Measurements from ENCODE around the gene CACNA1G.

CACNA1G gene

GRCh38 chr17:50560185-50560824, at the start of gene CACNA1G:
TSS of gene CACNA1G (plus strand) at chr17:50560715. CDS start at chr17:50561460, 745 bp downstream.
- DNase-seq: peak; percentile 78

- no peak for DNase-seq
Observed at GRCh38 chr17:50511058-50511457, 49.5 kb upstream of the CACNA1G start.

- DNase-seq: peak; percentile 11
Observed at GRCh38 chr17:50513495-50513894, 47.0 kb upstream of the CACNA1G start.

GRCh38 chr17:50514388-50514787, 46.1 kb upstream of the CACNA1G start:
- DNase-seq: no peak

- DNase-seq: peak; percentile 43
Observed at GRCh38 chr17:50514936-50515702, 45.4 kb upstream of the CACNA1G start.

GRCh38 chr17:50517011-50517410, 43.5 kb upstream of the CACNA1G start:
- DNase-seq: no peak

GRCh38 chr17:50517504-50518383, 42.8 kb upstream of the CACNA1G start:
- no peak for DNase-seq

- peak; percentile 10 for DNase-seq
Observed at GRCh38 chr17:50518384-50519023, 42.0 kb upstream of the CACNA1G start.

- DNase-seq: peak; percentile 9
Observed at GRCh38 chr17:50519141-50519834, 41.2 kb upstream of the CACNA1G start.

- DNase-seq: no peak
Observed at GRCh38 chr17:50520483-50520882, 40.0 kb upstream of the CACNA1G start.

- DNase-seq: no peak
Observed at GRCh38 chr17:50521514-50521913, 39.0 kb upstream of the CACNA1G start.

GRCh38 chr17:50522766-50523165, 37.7 kb upstream of the CACNA1G start:
- DNase-seq: no peak

- no peak for DNase-seq
Observed at GRCh38 chr17:50523208-50523607, 37.3 kb upstream of the CACNA1G start.

- no peak for DNase-seq
Observed at GRCh38 chr17:50524838-50525237, 35.7 kb upstream of the CACNA1G start.

GRCh38 chr17:50527155-50527762, 33.3 kb upstream of the CACNA1G start:
- DNase-seq: no peak

- DNase-seq: no peak
Observed at GRCh38 chr17:50527949-50528474, 32.5 kb upstream of the CACNA1G start.

- DNase-seq: no peak
Observed at GRCh38 chr17:50529849-50530248, 30.7 kb upstream of the CACNA1G start.

GRCh38 chr17:50531428-50532025, 29.0 kb upstream of the CACNA1G start:
- DNase-seq: no peak

GRCh38 chr17:50532452-50533024, 28.0 kb upstream of the CACNA1G start, which contains the start of gene EPN3:
TSS of gene EPN3 (plus strand) at chr17:50532735. CDS start at chr17:50536557, 3,822 bp downstream.
- no peak for DNase-seq

- no peak for DNase-seq
Observed at GRCh38 chr17:50533185-50533584, 27.3 kb upstream of the CACNA1G start.

- DNase-seq: peak; percentile 58
Observed at GRCh38 chr17:50533720-50534148, 26.8 kb upstream of the CACNA1G start.

Data from fibroblast of upper back skin (primary cell).